Aorta (tissue), 5 donors: ENCODE results near the gene RFX1. TPM values are rescaled to one million over a fixed set of nuclear protein-coding genes. Genes with fewer than 3 reads are reported as not detected.
"Not testable (repeated sequence)": the region's sequence is repeated elsewhere in the genome, so short reads cannot be mapped to it uniquely, and the experiment has no call there.

Experiments used
- ATAC-seq: fragments of 200-7000 bp; cut with Tn5 transposase; one replicate; pipeline ENCODE4 v1.9.1; 2022; ENCODE audit warnings: moderate library complexity; ENCODE audit not compliant: low FRiP score
- DNase-seq, 2 donors: peaks; one replicate each; pipeline ENCODE4 v3.0.0-alpha.2; 2020
- H3K27ac ChIP-seq, 2 donors: one replicate each; pipeline ENCODE4 v1.5.1; 2013; ENCODE audit warnings: low read length in 2 of 2, mild to moderate bottlenecking in 2 of 2, moderate library complexity in 2 of 2, control low read depth in 1 of 2, inconsistent platforms in 1 of 2, low read depth in 1 of 2
- H3K27me3 ChIP-seq, 2 donors: one replicate each; pipeline ENCODE4 v1.6.1; 2013; ENCODE audit warnings: control low read depth in 1 of 2, low read length in 1 of 2, mild to moderate bottlenecking in 1 of 2, moderate library complexity in 1 of 2; ENCODE audit not compliant: insufficient read depth in 2 of 2, control insufficient read depth in 1 of 2
- H3K36me3 ChIP-seq, 2 donors: one replicate each; pipeline ENCODE4 v1.6.1; 2013; ENCODE audit warnings: control low read depth in 1 of 2, low read length in 1 of 2, mild to moderate bottlenecking in 1 of 2; ENCODE audit not compliant: insufficient read depth in 2 of 2, control insufficient read depth in 1 of 2
- H3K4me1 ChIP-seq, 2 donors: one replicate each; pipeline ENCODE4 v1.6.1; 2013; ENCODE audit warnings: low read length in 2 of 2, control low read depth in 1 of 2, mild to moderate bottlenecking in 1 of 2, moderate library complexity in 1 of 2; ENCODE audit not compliant: insufficient read depth in 2 of 2, control insufficient read depth in 1 of 2
- H3K4me3 ChIP-seq, 2 donors: one replicate each; pipeline ENCODE4 v1.5.1; 2013; ENCODE audit warnings: low read length in 2 of 2, control low read depth in 1 of 2, mild to moderate bottlenecking in 1 of 2
- H3K9me3 ChIP-seq: one replicate; pipeline ENCODE4 v1.6.1; 2013; ENCODE audit warnings: mild to moderate bottlenecking, low read length; ENCODE audit not compliant: control insufficient read depth
- WGBS, 2 donors: extraction: QIAGEN DNeasy Blood & Tissue Kit; methylation state at CpG; one replicate each; pipeline ENCODE4 v1.1.7; 2013; 5-methylcytosine and 5-hydroxymethylcytosine counted together
- intact Hi-C, 2 donors: fragments of 100-400 bp; cut with DNase I; formaldehyde crosslinking; loops; one replicate each; pipeline versions ENCODE4 v1.14.2 to v1.15.0; 2022
- polyA plus RNA-seq, 2 donors: library from polyadenylated mRNA; stranded (reverse); fragments of 200-250 nt; gene quantifications; one replicate each; pipeline ENCODE4 v1.2.3, GENCODE V29; 2013
- total RNA-seq, 2 donors: library from RNA; stranded (reverse); fragmentation: NEBNext Ultra II Directional; extraction: Animal tissue kit (Norgen Biotek cat#: 25700); gene quantifications; one replicate each; pipeline ENCODE4 v1.2.1, GENCODE V29; 2021
- donor health status: healthy with polysubstance abuse.
- donor health status: Bipolar disorder and iron deficiency.
- donor health status: DM: no; HTN: no; CAD: no.
- donor health status: DM: no; HTN: no; CAD: no.
- donor health status: DM: yes; HTN: yes; CAD: no.

RFX1 gene
- total and polyA plus RNA-seq, 4 donors: 1.9 to 17.7 (median 8.1) TPM

GRCh38 chr19:14050512-14050911, 44.4 kb upstream of the RFX1 start:
- Histone ChIP-seq H3K4me3 (no peak overlapping the region), H3K4me1 (no peaks in the 10 kb centered on the region), H3K27me3 (no peaks in the 10 kb centered on the region), H3K36me3 (no peaks in the 10 kb centered on the region), H3K27ac (no peak overlapping the region), H3K9me3 (no peaks in the 10 kb centered on the region)
- DNase-seq: no peak
- intact Hi-C loops: no loop called here
- no peak for ATAC-seq
- WGBS, 2 donors: 97 to 100% methylated on average over 4 of the region's 4 CpGs

DNA sequence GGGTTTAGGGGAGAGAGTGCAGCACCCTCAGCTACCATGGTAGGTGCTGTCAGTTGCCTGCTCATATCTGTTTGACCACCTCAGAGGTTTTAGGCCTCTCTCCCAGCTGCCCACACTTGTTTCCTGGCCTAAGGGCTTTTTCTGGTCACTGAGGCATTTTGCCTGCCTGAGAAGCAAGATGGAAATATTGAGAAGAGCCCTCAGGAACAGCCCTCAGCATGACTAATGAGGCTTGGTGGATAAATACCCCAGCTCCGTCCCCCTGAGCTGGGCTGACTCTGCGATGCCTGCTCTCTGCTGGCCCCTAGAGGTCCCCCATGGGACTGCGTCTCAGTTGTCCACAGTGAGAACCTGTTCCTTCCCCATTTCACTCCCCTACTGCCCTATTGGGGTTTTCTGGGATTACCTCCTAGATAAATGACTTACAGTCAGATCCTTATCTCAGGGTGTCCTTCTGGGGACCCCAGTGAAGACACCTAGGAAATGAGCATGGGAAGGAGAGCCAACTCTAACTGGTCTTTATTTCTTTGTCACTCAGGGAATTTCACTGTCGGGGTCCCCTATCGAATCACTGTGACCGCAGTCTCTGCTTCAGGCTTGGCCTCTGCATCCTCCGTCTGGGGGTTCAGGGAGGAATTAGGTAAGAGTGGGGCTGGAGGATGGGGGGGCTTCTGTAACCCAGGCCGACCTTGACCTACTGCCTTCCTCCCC, 42.5 kb upstream of the RFX1 start:
- peak; percentile 66 to 89 for DNase-seq
- intact Hi-C loops: no loop called here
- Histone ChIP-seq H3K27me3 (no peaks in the 10 kb centered on the region), H3K27ac (no peak overlapping the region), H3K4me1 (no peaks in the 10 kb centered on the region), H3K36me3 (no peaks in the 10 kb centered on the region), H3K4me3 (no peak overlapping the region), H3K9me3 (no peaks in the 10 kb centered on the region)
- ATAC-seq: no peak
- WGBS, 2 donors: 82 to 83% methylated on average over 8 of the region's 8 CpGs

DNA sequence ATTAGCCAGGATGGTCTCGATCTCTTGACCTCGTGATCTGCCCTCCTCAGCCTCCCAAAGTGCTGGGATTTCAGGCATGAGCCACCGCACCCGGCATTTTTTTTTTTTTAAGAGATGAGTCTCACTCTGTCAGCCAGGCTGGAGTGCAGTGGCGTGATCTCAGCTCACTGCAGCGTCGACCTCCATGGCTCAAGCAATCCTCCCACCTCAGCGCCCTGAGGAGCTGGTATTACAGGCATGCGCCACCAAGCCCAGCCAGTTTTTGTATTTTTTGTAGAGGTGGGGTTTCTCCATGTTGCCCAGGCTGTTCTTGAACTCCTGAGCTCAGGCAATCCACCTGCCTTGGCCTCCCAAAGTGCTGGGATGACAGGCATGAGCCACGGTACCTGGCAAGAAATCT, 41.7 kb upstream of the RFX1 start:
- ATAC-seq, intact Hi-C loops, H3K27me3 ChIP-seq, H3K9me3 ChIP-seq, H3K4me3 ChIP-seq, H3K27ac ChIP-seq, H3K4me1 ChIP-seq, H3K36me3 ChIP-seq, DNase-seq: not testable (repeated sequence)
- 97 to 98% methylated on average over 10 of the region's 10 CpGs for WGBS, 2 donors

- intact Hi-C loops, H3K27ac ChIP-seq, H3K4me1 ChIP-seq, H3K4me3 ChIP-seq, H3K27me3 ChIP-seq, H3K36me3 ChIP-seq, H3K9me3 ChIP-seq: not testable (repeated sequence)
- ATAC-seq (peak; percentile 78), DNase-seq (peak in 1 of 2 donors; percentile 53)
- 67 to 73% methylated on average over 19 of the region's 19 CpGs for WGBS, 2 donors
These were observed 36.8 kb upstream of the RFX1 start for GRCh38 chr19:14042659-14043608.

DNA sequence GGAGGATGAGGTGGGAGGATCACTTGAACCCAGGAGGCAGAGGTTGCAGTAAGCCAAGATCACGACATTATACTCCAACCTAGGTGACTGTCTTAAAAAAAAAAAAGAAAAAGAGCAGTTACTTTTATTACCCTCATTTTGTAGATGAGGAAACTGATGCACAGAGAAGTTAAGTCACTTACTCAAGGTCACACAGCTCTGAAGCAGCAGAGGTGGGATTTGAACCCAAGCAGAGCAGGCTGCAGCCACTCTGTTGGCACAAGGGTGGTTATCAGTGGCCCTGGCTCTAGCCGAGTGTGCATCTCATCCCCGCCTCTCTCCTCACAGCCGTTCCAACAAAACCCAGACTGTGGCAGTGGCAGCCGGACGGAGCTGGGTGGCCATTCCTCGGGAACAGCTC, 33.1 kb upstream of the RFX1 start:
- intact Hi-C loops: no loop called here
- no peaks in the 10 kb centered on the region for H3K36me3 ChIP-seq
- DNase-seq (no peak), ATAC-seq (no peak)
- H3K27me3 ChIP-seq: no peaks in the 10 kb centered on the region
- no peak overlapping the region for H3K27ac ChIP-seq
- no peaks in the 10 kb centered on the region for H3K9me3 ChIP-seq
- no peaks in the 10 kb centered on the region for H3K4me1 ChIP-seq
- no peak overlapping the region for H3K4me3 ChIP-seq
- WGBS, 2 donors: 88 to 90% methylated on average over 7 of the region's 7 CpGs

- Histone ChIP-seq H3K36me3 (no peaks in the 10 kb centered on the region), H3K4me3 (no peak overlapping the region), H3K4me1 (no peaks in the 10 kb centered on the region), H3K27me3 (no peaks in the 10 kb centered on the region), H3K27ac (no peak overlapping the region), H3K9me3 (no peaks in the 10 kb centered on the region)
- ATAC-seq: no peak
- DNase-seq: no peak
- intact Hi-C loops: no loop called here
- 29 to 52% methylated on average over 7 of the region's 7 CpGs for WGBS, 2 donors
These were observed 29.6 kb upstream of the RFX1 start for GRCh38 chr19:14035706-14036105.

GRCh38 chr19:14035159-14035558, 29.0 kb upstream of the RFX1 start:
- H3K27me3 ChIP-seq, H3K4me3 ChIP-seq, H3K9me3 ChIP-seq, H3K4me1 ChIP-seq, ATAC-seq, DNase-seq, H3K36me3 ChIP-seq, H3K27ac ChIP-seq, intact Hi-C loops: not testable (repeated sequence)
- 91 to 93% methylated on average over 12 of the region's 12 CpGs for WGBS, 2 donors

DNA sequence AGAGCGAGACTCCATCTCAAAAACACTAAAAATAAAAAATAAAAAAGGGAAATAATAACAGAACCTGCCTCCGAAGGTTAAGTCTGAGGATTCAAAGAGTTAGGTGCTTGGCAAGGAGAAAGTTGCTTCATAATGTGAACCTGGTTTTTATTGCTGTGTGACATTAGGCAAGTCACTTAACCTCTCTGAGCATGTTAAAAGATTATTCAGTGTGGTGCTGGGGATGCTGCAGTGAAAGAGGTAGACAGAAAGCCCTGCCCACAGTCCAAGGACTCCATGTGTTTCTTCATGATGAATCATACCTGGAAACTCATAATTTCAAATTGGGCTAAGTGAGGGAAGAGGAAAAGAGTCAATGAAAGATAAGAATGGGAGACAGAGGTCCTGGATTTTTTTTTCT, 27.8 kb upstream of the RFX1 start:
- intact Hi-C loops: no loop called here

More for the DNA sequence above, 27.8 kb upstream of the RFX1 start:
- Histone ChIP-seq H3K36me3 (no peaks in the 10 kb centered on the region), H3K9me3 (no peaks in the 10 kb centered on the region), H3K27me3 (no peaks in the 10 kb centered on the region), H3K4me3 (no peak overlapping the region), H3K4me1 (no peaks in the 10 kb centered on the region), H3K27ac (no peak overlapping the region)
- ATAC-seq (no peak), DNase-seq (no peak)
- WGBS, 2 donors: 96% methylated on average over 2 of the region's 2 CpGs
